ENCODE data around the gene TRIM71.

DNA sequence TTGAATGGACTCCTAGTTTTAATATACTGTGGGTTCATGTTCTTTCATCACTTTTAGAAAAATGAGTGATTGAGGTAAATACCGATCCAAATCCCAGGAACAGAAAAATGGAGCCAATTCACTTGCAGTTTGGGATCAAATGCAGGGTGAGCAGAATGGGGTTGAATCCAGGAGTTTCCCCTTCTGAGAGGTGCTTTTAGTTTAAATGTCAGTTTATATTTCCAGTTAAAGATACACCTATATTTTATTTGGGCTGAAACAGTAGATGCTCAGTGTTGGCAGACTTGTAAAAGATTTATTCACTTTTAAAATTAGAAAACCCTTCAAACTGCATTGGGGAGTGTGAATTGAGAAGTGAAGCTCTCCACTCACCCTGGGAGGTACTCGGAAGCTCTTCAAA is 2.6 kb downstream of the TRIM71 start:
- TF ChIP-seq HOXA7 (CRISPR knock-in tag; IDR thresholded peaks at IDR 0.05; ENCODE audit: borderline replicate concordance) (no peak), SALL2 (tag by site-specific recombination; IDR thresholded peaks at IDR 0.05; ENCODE audit: borderline replicate concordance) (no peak), ZNF561 (tag by site-specific recombination; IDR thresholded peaks at IDR 0.05; ENCODE audit: borderline replicate concordance) (no peak), GLIS2 (tag by site-specific recombination; IDR thresholded peaks at IDR 0.05) (no peak), ZNF248 (tag by site-specific recombination; IDR thresholded peaks at IDR 0.05) (no peak), PRDM4 (tag by site-specific recombination; IDR thresholded peaks at IDR 0.05) (no peak), CTCF (tag by site-specific recombination; IDR thresholded peaks at IDR 0.05) (no peak), PATZ1 (tag by site-specific recombination; IDR thresholded peaks at IDR 0.05) (no peak), ZNF155 (tag by site-specific recombination; IDR thresholded peaks at IDR 0.05) (no peak), ZFP3 (tag by site-specific recombination; IDR thresholded peaks at IDR 0.05; ENCODE audit: low read depth) (no peak), ZNF423 (tag by site-specific recombination; IDR thresholded peaks at IDR 0.05) (no peak), ZNF274 (IDR thresholded peaks at IDR 0.05; ENCODE audit: low read length) (no peak), ZNF274 (tag by site-specific recombination; IDR thresholded peaks at IDR 0.05; ENCODE audit: borderline replicate concordance) (no peak), ATF2 (tag by site-specific recombination; IDR thresholded peaks at IDR 0.05; ENCODE audit: low read depth) (no peak)
